BLaER1 treated with 17β-estradiol and CSF1 and Interleukin-3, amounts not matched to agents 10 nM and 100 nM (cell line): ENCODE data around the gene IL2RA.
"Not testable (repeated sequence)": the region's sequence is repeated elsewhere in the genome, so short reads cannot be mapped to it uniquely, and the experiment has no call there.

Experiments
- H3K27ac ChIP-seq, 11 experiments: shearing (Covaris generic); formaldehyde crosslinking; 2 replicates each; pipeline ENCODE4 v1.8.1; 2022
- H3K27me3 ChIP-seq, 11 experiments: shearing (Covaris generic); formaldehyde crosslinking; 2 replicates each; pipeline ENCODE4 v1.8.1; 2022
- H3K36me3 ChIP-seq, 11 experiments: shearing (Covaris generic); formaldehyde crosslinking; 2 replicates each; pipeline ENCODE4 v1.8.1; 2022
- H3K4me1 ChIP-seq, 10 experiments: shearing (Covaris generic); formaldehyde crosslinking; 2 replicates each; pipeline ENCODE4 v1.8.1; 2022
- H3K4me2 ChIP-seq, 11 experiments: shearing (Covaris generic); formaldehyde crosslinking; 2 replicates each; pipeline ENCODE4 v1.8.1; 2022
- H3K4me3 ChIP-seq, 10 experiments: shearing (Covaris generic); formaldehyde crosslinking; 2 replicates each; pipeline ENCODE4 v1.8.1; 2022
- H3K9ac ChIP-seq, 11 experiments: shearing (Covaris generic); formaldehyde crosslinking; 2 replicates each; pipeline ENCODE4 v1.8.1; 2022
- H3K9me3 ChIP-seq, 11 experiments: shearing (Covaris generic); formaldehyde crosslinking; replicated peaks in 1 of 11; 2 replicates each; pipeline ENCODE4 v1.8.1; 2022
- H4K20me1 ChIP-seq, 11 experiments: shearing (Covaris generic); formaldehyde crosslinking; 2 replicates each; pipeline ENCODE4 v1.8.1; 2022
- Cebpa-rat ChIP-seq, 11 experiments: shearing (Covaris generic); IDR thresholded peaks; 2 replicates each; pipeline ENCODE4 v1.8.1; 2022

Gene IL2RA

GRCh38 chr10:6048281-6049030, 13.7 kb downstream of the IL2RA start:
- no peaks in the 10 kb centered on the region for H3K27me3 ChIP-seq
- peak overlapping the region in 2 of 11 experiments; percentile 7 to 74; a peak in 3 of 22 replicates for H3K27ac ChIP-seq
- peaks cover 75 to 96% (median 93%) of the 10 kb centered on the region in 10 experiments for H3K4me1 ChIP-seq
- no peaks in the 10 kb centered on the region for H3K36me3 ChIP-seq
- H3K9me3 ChIP-seq: peaks cover 0 to 3% (median 0%) of the 10 kb centered on the region in 11 experiments; a peak in 3 of 22 replicates
- peaks cover 0 to 41% (median 0%) of the 10 kb centered on the region in 11 experiments; a peak in 2 of 22 replicates for H4K20me1 ChIP-seq
- H3K4me3 ChIP-seq: no peak overlapping the region
- H3K9ac ChIP-seq: no peak overlapping the region
- peak overlapping the region in 10 of 11 experiments; percentile 81 to 98 (median 88); a peak in 19 of 22 replicates for H3K4me2 ChIP-seq
- no peak for TF ChIP-seq Cebpa-rat (IDR thresholded peaks at IDR 0.05)

- TF ChIP-seq Cebpa-rat (IDR thresholded peaks at IDR 0.05): no peak
- Histone ChIP-seq H3K9ac (no peak overlapping the region), H3K27ac (no peak overlapping the region), H3K4me1 (peaks cover 69 to 91% (median 87%) of the 10 kb centered on the region in 10 experiments), H3K4me2 (peak overlapping the region in 7 of 11 experiments; percentile 81 to 91 (median 85); a peak in 8 of 22 replicates), H4K20me1 (peaks cover 0 to 41% (median 0%) of the 10 kb centered on the region in 11 experiments; a peak in 2 of 22 replicates), H3K36me3 (no peaks in the 10 kb centered on the region), H3K4me3 (no peak overlapping the region), H3K27me3 (no peaks in the 10 kb centered on the region), H3K9me3 (peaks cover 0 to 7% (median 0%) of the 10 kb centered on the region in 11 experiments; a peak in 3 of 22 replicates)
Observed at GRCh38 chr10:6047847-6048246, 14.3 kb downstream of the IL2RA start.

- H3K4me3 ChIP-seq: no peak overlapping the region
- H3K9me3 ChIP-seq: peaks cover 0 to 7% (median 0%) of the 10 kb centered on the region in 11 experiments; a peak in 3 of 22 replicates
- H3K27me3 ChIP-seq: no peaks in the 10 kb centered on the region
- no peaks in the 10 kb centered on the region for H3K36me3 ChIP-seq
- no peak for TF ChIP-seq Cebpa-rat (IDR thresholded peaks at IDR 0.05)
- H3K4me1 ChIP-seq: peaks cover 61 to 83% (median 79%) of the 10 kb centered on the region in 10 experiments
- H3K4me2 ChIP-seq: peak overlapping the region in 8 of 11 experiments; percentile 66 to 93 (median 86); a peak in 14 of 22 replicates
- H3K9ac ChIP-seq: no peak overlapping the region
- no peak overlapping the region for H3K27ac ChIP-seq
- H4K20me1 ChIP-seq: peaks cover 0 to 41% (median 0%) of the 10 kb centered on the region in 11 experiments; a peak in 2 of 22 replicates
Observed at GRCh38 chr10:6046773-6047611, 15.2 kb downstream of the IL2RA start.

GRCh38 chr10:6045878-6046772, 16.0 kb downstream of the IL2RA start:
- no peak overlapping the region for H3K4me3 ChIP-seq
- H3K4me1 ChIP-seq: peaks cover 52 to 74% (median 70%) of the 10 kb centered on the region in 10 experiments

GRCh38 chr10:6045314-6045848, 16.8 kb downstream of the IL2RA start:
- Histone ChIP-seq H3K27ac (peak overlapping the region in 10 of 11 experiments; percentile 1 to 56 (median 34); a peak in 14 of 22 replicates), H3K9me3 (peaks cover 0 to 7% (median 0%) of the 10 kb centered on the region in 11 experiments; a peak in 3 of 22 replicates)

More at GRCh38 chr10:6045878-6046772, 16.0 kb downstream of the IL2RA start:
- peak overlapping the region in 3 of 11 experiments; percentile 8 to 33 (median 8); a peak in 3 of 22 replicates for H3K27ac ChIP-seq
- H3K4me2 ChIP-seq: peak overlapping the region; percentile 66 to 93 (median 86)
- peaks cover 0 to 41% (median 0%) of the 10 kb centered on the region in 11 experiments; a peak in 2 of 22 replicates for H4K20me1 ChIP-seq
- H3K9me3 ChIP-seq: peaks cover 0 to 7% (median 0%) of the 10 kb centered on the region in 11 experiments; a peak in 3 of 22 replicates
- H3K27me3 ChIP-seq: no peaks in the 10 kb centered on the region
- H3K9ac ChIP-seq: peak overlapping the region in 2 of 11 experiments; percentile 29 to 42; a peak in 2 of 22 replicates
- no peak for TF ChIP-seq Cebpa-rat (IDR thresholded peaks at IDR 0.05)
- no peaks in the 10 kb centered on the region for H3K36me3 ChIP-seq

GRCh38 chr10:6044751-6045313, 17.3 kb downstream of the IL2RA start:
- Histone ChIP-seq H3K4me2 (peak overlapping the region; percentile 66 to 93 (median 86)), H3K36me3 (peaks cover 0 to 6% (median 0%) of the 10 kb centered on the region in 11 experiments; a peak in 2 of 22 replicates), H3K9ac (peak overlapping the region in 6 of 11 experiments; percentile 15 to 42 (median 20); a peak in 6 of 22 replicates), H3K27me3 (no peaks in the 10 kb centered on the region), H4K20me1 (peaks cover 0 to 41% (median 0%) of the 10 kb centered on the region in 11 experiments; a peak in 2 of 22 replicates), H3K9me3 (peaks cover 0 to 7% (median 4%) of the 10 kb centered on the region in 11 experiments; a peak in 15 of 22 replicates), H3K27ac (peak overlapping the region in 10 of 11 experiments; percentile 1 to 56 (median 34); a peak in 13 of 22 replicates), H3K4me3 (peak overlapping the region in 7 of 10 experiments; percentile 4 to 27 (median 13); a peak in 9 of 20 replicates), H3K4me1 (peaks cover 39 to 61% (median 57%) of the 10 kb centered on the region in 10 experiments)
- TF ChIP-seq Cebpa-rat (IDR thresholded peaks at IDR 0.05): no peak

More at GRCh38 chr10:6045314-6045848, 16.8 kb downstream of the IL2RA start:
- Histone ChIP-seq H3K4me3 (peak overlapping the region in 7 of 10 experiments; percentile 4 to 27 (median 13); a peak in 9 of 20 replicates), H3K4me2 (peak overlapping the region; percentile 66 to 93 (median 86)), H3K4me1 (peaks cover 44 to 67% (median 63%) of the 10 kb centered on the region in 10 experiments), H3K36me3 (0 out of 22 replicates have a peak, but pooled peaks cover 0 to under 1% (median 0%) of the 10 kb centered on the region in 11 experiments), H3K9ac (peak overlapping the region in 6 of 11 experiments; percentile 15 to 42 (median 20); a peak in 6 of 22 replicates), H4K20me1 (peaks cover 0 to 41% (median 0%) of the 10 kb centered on the region in 11 experiments; a peak in 2 of 22 replicates), H3K27me3 (no peaks in the 10 kb centered on the region)
- no peak for TF ChIP-seq Cebpa-rat (IDR thresholded peaks at IDR 0.05)

GRCh38 chr10:6044060-6044459, 18.1 kb downstream of the IL2RA start:
- H3K9ac ChIP-seq: no peak overlapping the region
- peaks cover 0 to 13% (median 0%) of the 10 kb centered on the region in 11 experiments; a peak in 3 of 22 replicates for H3K36me3 ChIP-seq
- peak overlapping the region; percentile 66 to 93 (median 86) for H3K4me2 ChIP-seq
- H4K20me1 ChIP-seq: peaks cover 0 to 41% (median 0%) of the 10 kb centered on the region in 11 experiments; a peak in 2 of 22 replicates
- peaks cover 0 to 15% (median 10%) of the 10 kb centered on the region in 11 experiments; a peak in 19 of 22 replicates for H3K9me3 ChIP-seq
- no peak overlapping the region for H3K4me3 ChIP-seq
- H3K27me3 ChIP-seq: no peaks in the 10 kb centered on the region
- 0 out of 22 replicates have a peak overlapping the region, but pooled peaks of 1 of the 11 experiments have one; percentile 26 for H3K27ac ChIP-seq
- no peak for TF ChIP-seq Cebpa-rat (IDR thresholded peaks at IDR 0.05)
- H3K4me1 ChIP-seq: peaks cover 35 to 53% (median 49%) of the 10 kb centered on the region in 10 experiments

- H3K27ac ChIP-seq, H3K27me3 ChIP-seq, H3K9ac ChIP-seq, H3K4me3 ChIP-seq: not testable (repeated sequence)
- peaks cover 35 to 47% (median 43%) of the 10 kb centered on the region in 10 experiments for H3K4me1 ChIP-seq
- H3K36me3 ChIP-seq: peaks cover 0 to 13% (median 0%) of the 10 kb centered on the region in 11 experiments; a peak in 3 of 22 replicates
- peak overlapping the region in 5 of 11 experiments; percentile 85 to 90 (median 86); a peak in 4 of 22 replicates for H3K4me2 ChIP-seq
- peaks cover 0 to 18% (median 10%) of the 10 kb centered on the region in 11 experiments; a peak in 19 of 22 replicates for H3K9me3 ChIP-seq
- peaks cover 0 to 40% (median 0%) of the 10 kb centered on the region in 11 experiments; a peak in 2 of 22 replicates for H4K20me1 ChIP-seq
Observed at GRCh38 chr10:6043377-6043776, 18.8 kb downstream of the IL2RA start.
